AG20443 (cell line): ENCODE data around the gene AFMID.
"Not testable (repeated sequence)": the region's sequence is repeated elsewhere in the genome, so short reads cannot be mapped to it uniquely, and the experiment has no call there.

Source experiments
- DNase-seq: peaks from one replicate; pipeline ENCODE4 v3.0.0; 2012; ENCODE audit warnings: low spot score, mixed read lengths

Gene AFMID

DNA sequence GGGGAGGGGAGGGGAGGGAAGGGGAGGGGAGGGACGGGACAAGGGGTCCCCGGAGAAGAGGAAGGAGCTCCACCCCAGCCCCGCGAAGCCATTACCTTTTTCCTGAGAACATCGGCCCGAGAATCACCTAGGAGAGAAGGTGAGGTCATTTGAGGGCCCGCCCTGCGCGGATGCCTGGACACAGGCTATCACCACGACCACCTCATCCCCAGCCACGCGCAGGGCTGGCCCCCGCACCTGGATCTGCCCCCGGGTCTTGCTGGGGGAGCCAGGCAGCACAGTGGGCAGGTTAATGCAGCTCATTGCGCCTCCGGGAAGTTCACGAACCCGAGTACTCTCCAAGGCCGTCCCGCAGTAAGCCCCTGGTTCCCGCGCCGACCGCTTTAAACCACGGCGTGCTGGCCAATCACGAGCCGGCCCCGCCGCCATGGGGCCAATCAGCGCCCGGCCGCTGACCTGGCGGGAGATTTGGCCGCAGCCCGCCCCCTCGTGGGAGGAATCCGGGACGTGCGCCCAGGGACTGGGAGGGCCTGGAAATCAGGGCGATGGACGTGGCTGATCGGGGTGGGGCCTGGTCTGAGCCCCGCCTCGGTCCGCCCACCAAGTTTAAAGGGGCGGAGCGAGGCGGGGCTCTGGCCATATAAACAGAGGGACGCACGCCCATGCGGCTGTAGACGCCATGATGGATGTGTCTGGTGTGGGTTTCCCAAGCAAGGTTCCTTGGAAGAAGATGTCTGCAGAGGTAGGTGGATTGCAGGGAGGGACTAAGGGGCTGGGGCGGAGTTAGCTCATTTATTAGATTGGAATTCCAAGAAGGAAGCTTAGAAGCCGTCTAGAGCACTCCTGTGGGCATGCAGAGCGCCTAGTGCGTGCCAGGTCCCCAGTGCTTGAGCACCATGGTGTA, at the start of gene AFMID, which contains the start of gene TK1:
Gene AFMID, plus strand, starts transcription at position 671 of the 904 bp plus-strand sequence. Its CDS starts 9 bp downstream, at position 680.
Gene TK1, minus strand, starts transcription at position 361 of the 904 bp plus-strand sequence. Its CDS starts 58 bp downstream, at position 303.
- DNase-seq, result peak; percentile 100

DNA sequence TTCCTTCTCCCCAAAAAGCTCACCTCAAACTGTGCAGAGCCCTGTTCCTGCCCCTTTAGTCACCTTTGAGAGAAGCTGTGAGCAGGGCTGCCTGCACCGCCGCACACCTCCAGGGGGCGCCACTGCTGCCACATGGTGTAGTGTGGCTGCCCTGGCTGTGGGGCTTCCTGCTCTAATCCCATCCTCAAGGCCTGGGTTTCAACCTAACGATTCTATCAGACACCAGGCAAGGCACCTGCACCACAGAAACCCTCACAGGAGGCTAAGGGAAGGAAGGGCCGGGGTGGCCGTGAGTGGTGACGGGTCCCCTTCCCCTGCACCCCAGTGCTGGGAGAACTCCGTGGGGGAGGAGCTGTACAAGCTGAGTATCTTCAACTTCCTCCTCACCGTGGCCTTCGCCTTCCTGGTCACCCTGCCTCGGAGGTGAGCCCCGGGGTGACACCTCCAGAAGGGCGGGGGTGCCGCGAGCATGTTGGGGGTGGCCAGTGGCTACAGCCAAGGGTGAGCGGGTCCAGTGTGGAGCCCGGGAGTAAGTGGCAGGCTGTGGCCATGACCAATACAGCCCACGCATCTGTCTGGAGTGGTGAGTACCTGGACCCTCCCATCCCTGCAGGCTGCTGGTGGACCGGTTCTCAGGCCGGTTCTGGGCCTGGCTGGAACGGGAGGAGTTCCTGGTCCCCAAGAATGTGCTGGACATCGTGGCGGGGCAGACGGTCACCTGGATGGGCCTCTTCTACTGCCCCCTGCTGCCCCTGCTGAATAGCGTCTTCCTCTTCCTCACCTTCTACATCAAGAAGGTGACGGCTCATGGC, 49.6 kb upstream of the AFMID start:
- DNase-seq, result no peak

- DNase-seq, result no peak
Observed at GRCh38 chr17:78138204-78139060, 48.7 kb upstream of the AFMID start.

- DNase-seq, result not testable (repeated sequence)
Observed at GRCh38 chr17:78139861-78140168, 47.3 kb upstream of the AFMID start.

DNA sequence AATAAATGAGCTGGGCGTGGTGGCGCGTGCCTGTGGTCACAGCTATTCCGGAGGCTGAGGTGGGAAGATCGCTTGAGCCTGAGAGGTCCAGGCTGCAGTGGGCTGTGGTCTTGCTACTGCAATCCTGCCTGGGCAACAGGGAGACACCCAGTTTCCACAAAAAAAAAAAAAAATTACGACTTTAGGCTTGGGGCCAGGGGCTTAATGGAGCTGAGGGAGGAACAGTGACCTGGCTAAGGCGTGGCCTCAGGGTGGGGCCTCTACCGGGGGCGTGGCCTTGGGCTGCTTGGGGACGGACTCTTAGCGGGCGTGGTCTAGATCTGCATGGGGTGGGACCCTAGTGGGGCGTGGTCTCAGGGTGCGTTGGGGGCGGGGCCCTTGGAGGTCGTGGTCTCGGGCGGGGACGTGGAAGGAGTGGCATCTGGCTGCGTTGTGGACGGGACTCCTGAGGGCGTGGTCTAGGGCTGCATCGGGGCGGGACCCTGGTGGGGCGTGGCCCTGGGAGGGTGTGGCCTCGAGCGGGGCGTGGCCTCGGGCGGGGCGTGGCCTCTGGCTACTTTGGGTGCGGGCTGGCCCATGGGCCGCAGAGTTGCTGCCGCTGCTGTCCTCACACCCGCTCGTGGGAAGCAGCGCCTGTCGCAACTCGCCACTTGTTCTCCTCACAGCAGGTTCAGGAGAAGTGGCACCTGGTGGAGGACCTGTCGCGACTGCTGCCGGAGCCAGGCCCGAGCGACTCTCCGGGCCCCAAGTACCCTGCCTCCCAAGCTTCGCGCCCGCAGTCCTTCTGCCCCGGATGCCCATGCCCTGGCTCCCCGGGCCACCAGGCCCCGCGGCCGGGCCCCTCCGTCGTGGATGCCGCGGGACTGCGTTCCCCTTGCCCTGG, 46.8 kb upstream of the AFMID start:
- DNase-seq, result peak; percentile 89

DNA sequence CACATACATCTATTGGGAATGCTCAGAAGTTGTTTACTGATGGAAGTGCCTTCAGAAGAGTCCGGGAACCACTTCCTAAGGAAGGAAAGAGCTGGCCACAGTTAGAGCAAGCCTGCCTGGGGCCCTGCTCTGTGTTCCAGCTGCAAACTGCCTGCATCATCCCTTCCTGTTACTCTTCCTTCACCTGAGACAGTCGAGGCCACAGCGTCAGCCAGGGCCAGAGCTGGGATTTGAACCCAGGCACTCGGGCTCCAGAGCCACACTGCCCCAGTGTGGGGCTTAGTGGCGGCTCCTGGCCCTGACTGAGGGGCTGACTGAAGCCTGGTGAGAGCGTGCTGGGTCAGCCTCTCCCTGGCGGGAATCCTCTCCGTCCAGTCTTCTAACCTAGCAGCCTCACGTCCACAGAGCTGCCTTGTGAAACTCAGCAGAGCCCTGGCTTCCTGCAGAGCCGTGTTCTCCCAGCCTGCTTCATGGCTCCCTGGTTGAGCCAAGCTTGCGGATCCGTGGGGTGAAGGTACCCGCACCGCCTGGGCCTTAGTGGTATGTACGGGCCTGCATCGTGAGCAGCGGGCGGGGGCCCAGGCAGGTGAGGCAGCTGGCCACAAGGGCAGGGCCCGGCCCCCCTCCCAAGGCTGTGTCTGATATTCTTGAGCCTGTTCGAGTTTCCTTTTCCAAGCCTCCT, 45.6 kb upstream of the AFMID start:
- DNase-seq, result no peak

DNA sequence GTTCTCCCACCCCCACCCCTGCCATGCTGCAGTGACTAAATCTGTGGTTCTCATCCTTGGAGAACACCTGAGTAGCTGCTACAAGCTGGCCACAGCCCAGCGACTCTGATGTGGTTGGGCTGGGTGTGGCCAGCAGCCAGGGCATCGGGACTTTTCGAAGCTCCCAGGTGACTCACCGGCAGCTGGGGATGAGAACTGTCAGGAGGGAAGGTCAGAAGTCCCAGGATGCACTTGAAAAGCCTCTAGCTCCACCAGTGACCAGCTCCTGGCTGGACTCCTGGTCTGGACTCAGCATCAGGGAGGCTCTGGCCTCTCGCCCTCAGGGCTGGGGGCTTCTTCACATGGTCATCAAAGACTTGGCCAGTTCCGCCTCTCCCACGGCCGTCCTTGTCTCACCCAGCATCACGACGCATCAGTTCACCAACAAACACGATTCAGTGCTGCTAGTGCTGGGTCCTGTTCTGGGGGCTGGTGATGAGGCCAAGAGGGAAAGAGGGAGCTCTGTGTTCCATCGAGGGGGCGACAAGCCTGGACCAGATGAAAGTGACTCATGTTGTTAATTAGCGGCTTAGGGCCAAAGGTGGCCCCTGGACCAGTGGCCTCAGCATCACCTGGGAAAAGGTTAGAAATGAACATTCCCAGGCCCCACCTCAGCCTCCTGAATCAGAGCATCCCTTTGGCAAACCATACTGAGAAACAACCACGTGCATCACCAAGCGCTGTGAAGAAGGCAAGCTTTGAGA, 44.9 kb upstream of the AFMID start:
- DNase-seq, result no peak

- no peak for DNase-seq
Observed at GRCh38 chr17:78143214-78144146, 43.7 kb upstream of the AFMID start.

- DNase-seq, result no peak
Observed at GRCh38 chr17:78144147-78144719, 42.9 kb upstream of the AFMID start.

DNA sequence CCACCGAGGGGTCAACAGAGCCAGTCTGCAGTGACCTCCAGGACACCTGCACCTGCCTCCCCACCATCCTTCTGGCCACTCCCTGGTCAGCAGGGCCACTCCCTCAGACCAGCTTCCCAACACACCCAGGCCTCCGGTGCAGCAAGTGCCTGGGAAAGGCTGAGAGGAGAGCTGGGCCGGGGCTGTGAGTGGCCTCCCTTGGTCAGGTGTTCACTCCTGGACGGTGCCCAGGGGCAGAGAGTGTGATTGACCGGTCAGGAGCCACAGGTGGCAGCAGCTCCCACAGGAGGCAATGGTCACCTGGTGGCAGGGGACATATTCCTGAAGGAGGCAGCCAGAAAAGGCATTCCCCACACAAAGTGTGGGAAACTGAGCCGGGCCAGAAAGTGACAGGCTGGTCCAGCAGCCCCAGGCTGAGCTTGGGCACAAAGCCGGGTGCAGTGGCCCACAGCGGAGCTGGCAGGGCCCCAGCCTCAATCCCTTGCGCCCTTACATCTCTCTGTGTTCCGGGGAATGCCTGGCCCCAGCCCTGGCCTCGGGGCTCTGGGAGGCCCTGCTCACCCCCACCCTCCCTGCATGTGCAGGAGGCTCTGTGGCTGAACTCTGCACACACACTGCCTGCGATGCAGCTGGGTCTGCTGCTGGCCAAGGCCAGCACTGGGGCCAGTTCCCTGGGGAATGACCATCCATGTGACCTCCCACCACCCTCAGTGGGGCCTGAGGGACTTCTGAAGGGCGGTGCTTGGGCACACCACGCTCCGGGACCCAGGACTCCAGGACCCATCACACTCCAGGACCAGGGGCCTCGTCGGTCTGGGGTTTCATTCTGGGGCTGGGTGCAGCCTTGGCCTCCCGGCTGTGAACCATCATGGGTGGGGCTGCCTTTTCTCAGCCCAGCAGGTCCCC, 42.2 kb upstream of the AFMID start:
- DNase-seq, result no peak

- no peak for DNase-seq
Observed at GRCh38 chr17:78146471-78146869, 40.7 kb upstream of the AFMID start.

GRCh38 chr17:78146881-78147280, 40.3 kb upstream of the AFMID start:
- DNase-seq, result no peak

GRCh38 chr17:78147315-78147998, 39.7 kb upstream of the AFMID start:
- no peak for DNase-seq

GRCh38 chr17:78148286-78149016, 38.7 kb upstream of the AFMID start:
- no peak for DNase-seq

DNA sequence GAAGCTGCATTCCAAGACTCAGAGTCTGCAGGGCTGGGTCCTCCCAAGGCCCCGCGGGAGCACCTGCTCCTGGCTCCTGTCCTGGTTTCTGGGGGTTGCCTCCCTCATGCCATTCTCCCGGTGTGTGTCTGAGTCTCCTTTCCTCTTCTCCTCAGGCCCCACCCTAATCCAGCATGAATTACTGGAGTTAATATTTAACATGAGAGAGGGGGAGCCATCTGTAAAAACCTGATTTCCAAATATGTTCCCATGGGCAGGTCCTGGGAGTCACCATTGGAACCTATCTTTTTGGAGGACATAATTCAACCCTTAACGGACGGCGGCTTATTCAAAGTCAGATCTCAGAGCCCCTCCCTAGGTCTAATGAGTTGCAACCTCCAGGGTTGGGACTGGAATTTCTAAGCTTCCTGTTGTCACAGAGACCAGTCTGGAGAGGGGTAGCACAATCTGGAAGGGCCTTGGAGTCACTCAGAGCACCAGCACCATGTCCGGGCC, 35.6 kb upstream of the AFMID start:
- peak; percentile 79 for DNase-seq
